ENCODE data around the gene DLG5.
"Not testable (repeated sequence)": the region's sequence is repeated elsewhere in the genome, so short reads cannot be mapped to it uniquely, and the experiment has no call there.

DLG5 gene

DNA sequence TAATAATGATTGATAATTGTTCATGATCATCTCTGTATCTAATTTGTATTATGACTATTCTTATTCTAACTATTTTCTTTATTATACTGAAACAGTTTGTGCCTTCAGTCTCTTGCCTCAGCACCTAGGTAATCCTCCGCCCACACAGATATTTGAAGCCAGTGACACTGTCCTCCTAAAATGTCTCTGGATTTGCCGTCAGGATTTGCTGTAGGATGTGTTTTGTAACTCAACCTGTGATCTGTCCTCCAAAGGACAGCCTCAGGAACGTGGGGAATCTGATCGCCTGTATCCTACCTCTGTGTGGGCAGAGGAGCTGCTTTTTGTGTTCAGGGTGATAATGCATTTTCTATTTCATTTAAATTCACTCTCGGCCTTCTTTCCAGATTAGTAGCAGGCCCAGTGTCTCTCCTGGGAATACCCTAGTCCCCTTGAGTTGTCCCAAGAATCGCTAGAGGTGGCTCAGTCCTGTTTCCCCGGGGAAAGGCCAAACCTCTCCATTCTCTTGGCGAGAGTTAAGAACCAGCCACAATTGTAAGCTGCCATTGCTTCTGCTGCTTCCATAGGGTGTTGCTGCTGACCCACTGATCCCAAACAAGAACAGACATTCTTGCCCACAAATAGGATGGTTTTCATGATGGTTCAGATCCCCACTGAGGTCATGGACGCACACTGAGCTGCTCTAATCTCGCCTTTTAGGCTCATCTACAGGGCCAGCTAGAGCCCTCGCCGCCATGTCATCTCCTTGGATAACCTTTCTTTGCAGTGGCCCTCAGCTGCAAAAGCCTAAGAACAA lies 152.7 kb downstream of the DLG5 start:
- FAIRE-seq = no peak
- DNase-seq (ENCODE audit: low spot score) = no peak

DNA sequence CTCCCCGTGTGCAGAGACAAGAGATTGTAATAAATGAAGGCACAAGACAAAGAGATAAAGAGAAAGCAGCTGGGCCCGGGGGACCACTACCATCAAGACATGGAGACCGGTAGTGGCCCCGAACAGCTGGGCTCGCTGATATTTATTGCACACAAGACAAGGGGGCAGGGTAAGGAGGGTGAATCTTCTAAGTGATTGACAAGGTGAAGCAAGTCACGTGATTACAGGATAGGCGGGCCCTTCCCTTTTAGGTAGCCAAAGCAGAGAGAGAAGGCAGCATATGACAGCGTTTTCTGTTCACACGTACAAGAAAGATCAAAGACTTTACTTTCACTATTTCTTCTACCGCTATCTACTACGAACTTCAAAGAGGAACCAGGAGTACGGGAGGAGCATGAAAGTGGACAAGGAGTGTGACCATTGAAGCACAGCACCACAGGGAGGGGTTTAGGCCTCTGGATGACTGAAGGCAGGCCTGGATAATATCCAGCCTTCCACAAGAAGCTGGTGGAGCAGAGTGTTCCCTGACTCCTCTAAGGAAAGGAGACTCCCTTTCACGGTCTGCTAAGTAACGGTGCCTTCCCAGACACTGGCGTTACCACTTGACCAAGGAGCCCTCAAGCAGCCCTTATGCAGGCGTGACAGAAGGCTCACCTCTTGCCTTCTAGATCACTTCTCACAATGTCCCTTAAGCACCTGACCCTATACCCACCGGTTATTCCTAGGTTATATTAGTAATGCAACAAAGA lies 153.5 kb downstream of the DLG5 start:
- not testable (repeated sequence) for DNase-seq (ENCODE audit: low spot score); FAIRE-seq

DNA sequence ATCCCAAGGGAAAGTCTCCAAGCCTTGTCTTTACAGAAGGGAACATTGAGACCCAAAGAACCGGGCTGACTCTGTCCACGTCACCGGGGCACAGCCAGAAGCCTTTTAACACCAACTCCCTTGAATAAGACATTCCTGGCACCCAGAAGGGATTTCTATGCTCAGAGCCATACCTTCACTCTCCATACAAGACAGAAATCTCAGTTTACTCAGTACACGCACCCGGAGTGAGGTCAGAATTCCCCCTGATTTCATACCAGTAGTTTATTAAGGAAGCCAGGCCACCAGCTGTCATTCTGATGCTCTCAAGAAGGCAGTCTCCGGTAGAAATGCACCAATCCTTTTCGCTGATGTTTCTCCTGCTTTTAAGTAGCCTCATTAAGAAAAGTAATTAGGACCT lies 154.7 kb downstream of the DLG5 start:
- FAIRE-seq (no peak), DNase-seq (ENCODE audit: low spot score) (no peak)

DNA sequence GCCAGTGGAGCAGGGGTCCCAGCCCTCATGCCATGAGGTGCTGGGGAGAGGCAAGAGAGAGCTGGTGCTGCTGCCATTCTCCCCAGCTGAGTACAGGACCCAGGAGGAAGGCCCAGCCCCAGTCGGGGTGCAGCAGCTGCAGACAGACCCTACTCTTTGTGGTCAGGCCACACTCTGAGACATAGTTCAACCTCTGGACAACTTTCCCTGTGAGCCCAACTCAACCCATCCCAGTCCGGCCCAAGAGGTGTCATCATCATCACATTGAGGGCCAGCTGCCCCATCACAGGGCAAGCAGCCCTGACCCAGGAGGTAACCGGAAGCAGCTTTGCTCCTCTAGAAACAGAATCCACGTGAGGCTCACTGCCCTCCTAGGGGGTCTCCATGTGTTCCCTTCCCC lies 155.1 kb downstream of the DLG5 start:
- FAIRE-seq = no peak
- no peak for DNase-seq (ENCODE audit: low spot score)

DNA sequence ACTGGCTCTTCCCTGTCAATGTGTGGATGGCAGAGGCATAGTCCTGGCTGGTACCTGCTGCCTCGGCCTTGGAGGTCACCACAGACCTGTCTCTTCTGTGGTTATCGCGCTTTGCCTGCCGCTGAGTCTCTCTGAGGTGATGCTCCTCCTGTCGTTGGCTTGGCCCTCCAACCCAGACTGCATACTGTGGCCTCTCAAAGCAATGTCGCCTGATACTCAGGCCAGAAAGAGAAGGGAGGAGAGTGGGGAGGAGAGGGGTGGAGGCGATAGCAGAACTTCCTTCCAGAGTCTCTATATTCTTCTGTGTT lies 155.7 kb downstream of the DLG5 start:
- FAIRE-seq (no peak), DNase-seq (ENCODE audit: low spot score) (no peak)

DNA sequence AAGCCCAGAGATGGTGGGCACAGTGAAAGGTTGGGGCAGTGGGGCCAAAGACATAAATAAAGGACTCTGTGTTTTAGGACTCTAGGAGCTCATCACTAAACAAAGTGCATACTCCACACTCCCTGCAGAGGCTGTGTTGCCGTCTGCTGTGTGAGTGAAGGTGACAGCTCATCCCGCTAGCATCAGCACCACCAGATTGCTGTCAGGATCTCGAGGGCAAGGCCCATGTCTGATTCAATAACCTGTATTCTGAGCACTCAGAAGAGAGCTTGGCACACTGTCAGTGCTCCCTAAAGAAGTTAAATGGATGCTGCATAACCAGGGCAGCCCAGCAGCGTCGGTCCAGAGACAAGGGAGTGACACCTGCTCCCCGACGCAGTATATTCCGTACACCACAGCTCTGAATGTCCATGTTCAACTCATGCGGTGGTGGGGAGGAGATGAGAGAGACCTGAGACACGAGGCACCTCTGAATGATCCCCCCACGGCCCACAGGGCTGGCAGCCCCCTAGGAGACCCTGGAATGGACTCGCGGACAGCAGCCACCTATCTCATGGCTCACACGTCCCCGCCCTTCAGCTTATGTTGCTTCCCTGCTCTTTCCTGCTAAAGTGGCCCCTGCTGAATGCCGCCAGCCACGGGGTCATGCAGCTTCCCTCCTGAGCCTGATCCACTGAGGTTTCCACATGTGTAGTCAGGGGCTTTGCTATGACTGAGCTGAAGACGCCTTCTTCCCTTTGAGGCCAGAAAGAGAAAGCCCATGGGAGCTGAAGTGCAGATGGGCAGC lies 156.3 kb downstream of the DLG5 start:
- no peak for FAIRE-seq
- DNase-seq (ENCODE audit: low spot score) = no peak

DNA sequence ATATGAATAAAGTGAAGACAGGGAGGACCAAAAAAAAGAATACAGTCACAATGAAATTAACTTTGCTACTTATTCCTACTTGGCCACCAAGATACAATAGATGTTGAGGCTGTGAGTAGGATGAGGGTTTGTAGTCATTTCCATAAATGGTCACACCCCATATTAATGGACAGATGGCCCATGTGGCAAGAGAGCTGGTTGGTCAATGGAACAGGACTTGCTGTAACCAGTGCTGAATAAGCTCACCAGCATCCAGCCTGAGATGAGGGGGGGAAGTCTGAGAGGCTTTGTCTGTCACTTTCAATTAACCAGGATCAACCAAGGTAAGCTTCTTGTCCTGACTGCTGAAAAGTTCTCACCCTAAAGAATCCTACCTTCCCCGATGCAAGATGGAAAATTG lies 158.5 kb downstream of the DLG5 start:
- DNase-seq (ENCODE audit: low spot score) (no peak), FAIRE-seq (no peak)

DNA sequence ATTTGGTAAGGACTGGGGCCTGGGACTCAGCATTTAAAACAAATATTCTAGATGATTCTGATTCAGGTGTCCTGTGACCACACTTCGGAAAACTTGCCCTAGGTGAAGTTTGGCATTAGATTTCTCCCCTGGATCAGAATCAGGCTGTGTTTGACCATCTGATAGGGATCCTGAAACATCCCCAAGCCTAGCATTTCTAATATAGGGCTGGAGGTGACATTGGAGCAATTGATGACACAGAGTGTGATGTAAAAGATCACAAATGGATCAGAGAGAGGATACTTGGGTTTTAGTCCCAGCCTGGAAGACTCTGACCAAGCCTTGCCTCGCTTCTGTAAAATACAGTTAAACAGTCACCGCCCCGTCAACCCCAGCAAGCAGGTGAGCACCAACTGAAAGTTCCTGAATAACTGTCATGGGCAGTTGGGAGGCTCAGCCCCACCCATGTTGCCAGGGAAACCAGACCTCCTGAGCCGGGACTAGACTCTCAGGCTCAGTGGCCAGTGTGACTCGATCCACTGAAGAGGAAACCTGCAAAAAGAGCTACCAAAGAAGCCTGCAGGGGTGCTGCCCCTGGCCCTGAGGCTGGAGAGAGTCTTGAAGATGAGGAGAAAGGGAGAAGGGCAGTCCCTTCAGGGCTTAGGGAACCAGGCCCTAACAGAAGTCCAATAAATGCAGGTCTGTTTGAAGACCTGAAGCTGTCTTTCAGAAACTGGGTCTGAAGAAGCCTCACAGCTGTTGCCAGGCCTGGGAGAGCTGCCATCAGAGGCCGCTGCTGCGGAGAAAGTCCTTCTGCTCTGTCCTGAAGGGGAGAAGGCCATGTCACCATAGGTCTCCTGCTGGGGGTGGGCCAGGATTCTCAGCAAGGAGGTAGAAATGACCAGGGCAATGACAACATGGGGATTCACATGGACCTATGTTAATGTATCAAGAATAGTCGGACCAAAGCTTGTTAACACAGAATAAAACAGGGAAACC lies 162.8 kb downstream of the DLG5 start:
- FAIRE-seq (no peak), DNase-seq (ENCODE audit: low spot score) (no peak)

DNA sequence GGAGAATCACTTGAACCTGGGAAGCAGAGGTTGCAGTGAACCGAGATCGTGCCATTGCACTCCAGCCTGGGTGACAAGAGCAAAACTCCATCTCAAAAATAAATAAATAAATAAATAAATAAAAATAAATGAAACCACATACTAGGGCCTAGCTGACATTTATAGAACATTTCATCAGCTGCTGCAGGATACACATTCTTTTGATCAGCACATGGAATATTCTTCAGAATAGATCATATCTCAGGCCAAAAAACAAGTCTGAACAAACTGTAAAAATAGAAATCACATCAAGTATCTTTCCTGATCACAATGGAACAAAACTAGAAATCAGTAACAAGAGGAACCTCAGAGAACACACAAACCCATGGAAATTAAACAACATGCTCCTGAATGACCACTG lies 168.1 kb downstream of the DLG5 start:
- not testable (repeated sequence) for DNase-seq (ENCODE audit: low spot score); FAIRE-seq

DNA sequence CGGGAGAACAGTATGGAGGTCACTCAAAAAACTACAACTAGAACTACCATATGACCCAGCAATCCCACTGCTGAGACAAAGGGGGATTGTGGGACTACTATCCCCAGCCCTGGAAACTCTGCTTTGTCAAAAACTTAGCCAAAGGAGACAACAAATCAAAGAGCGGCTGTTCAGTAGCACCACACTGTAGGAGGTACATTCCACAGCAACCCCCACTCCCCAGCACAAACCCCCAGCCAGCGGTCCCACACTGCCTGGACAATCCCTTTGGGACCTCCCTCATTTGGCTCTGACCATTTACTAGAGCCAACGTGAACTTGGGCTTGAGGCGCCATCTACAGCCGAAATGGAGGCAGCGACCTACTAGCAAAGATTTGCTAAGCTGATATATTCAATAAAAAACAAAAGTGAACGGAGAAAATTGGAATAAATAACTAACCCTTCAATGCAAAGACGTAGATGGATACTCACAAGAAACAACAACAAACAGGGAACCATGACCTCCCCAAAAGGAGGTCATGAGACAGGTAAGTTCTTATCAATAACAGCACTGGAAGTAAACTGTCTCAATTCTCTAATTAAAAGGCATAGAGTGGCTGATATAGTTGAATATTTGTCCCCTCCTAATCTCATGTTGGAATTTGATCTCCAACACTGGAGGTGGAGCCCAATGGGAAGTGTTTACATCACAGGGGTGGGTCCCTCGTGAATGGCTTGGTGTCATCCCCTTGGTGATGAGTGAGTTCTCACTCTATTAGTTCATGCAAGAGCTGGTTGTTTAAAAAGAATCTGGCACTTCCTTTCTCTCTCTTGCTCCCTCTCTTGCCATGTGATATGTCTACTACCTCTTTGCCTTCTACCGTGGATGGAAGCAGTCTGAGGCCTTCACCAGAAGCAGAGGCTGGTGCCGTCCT lies 170.0 kb downstream of the DLG5 start:
- FAIRE-seq (peak; percentile 33), DNase-seq (ENCODE audit: low spot score) (peak; percentile 46)

DNA sequence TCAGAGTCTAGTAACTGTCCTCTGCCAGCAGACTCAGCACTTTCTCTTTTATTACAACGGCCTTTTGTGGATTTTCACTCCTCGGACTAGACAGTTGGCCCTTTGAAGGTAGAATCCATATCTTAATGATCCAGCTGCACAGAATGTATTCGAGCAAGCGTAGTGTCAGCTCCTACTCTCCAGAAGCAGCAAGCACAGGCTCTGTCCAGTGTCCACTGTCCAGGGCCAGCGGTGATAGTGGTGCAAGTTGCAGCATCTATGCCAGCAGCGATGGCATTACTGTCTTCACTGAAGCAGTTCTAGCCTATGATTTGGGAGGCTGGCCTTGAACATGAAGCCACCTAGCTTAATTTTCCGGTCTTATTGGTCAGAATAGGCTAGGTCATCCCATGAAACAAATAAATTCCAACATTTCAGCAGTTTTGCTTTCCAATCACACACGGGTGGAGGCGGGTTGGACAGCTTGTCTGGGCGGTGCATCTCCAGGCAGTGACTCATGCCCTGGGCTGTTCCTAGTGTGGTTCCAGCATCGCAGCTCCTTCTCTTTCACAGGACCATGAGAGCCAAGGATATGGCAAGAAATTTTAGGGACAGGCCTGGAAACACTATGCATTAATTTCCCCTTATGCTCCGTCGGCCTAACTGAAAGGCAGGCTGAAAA lies 180.4 kb downstream of the DLG5 start:
- DNase-seq (ENCODE audit: low spot score) (no peak), FAIRE-seq (no peak)

DNA sequence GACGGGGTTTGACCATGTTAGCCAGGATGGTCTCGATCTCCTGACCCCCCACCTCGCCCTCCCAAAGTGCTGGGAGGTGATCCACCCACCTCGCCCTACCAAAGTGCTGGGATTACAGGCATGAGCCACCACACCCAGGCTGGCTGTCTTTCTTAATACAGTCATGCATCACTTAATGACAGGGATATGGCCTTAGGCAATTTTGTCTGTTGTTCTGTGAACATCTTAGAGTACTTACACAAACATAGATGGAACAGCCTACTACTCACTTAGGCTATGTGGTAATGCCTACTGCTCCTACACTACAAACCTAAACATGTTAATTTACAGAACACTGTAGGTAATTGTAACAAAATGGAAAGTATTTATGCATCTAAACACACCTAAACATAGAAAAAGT lies 182.3 kb downstream of the DLG5 start:
- DNase-seq (ENCODE audit: low spot score) (no peak), FAIRE-seq (no peak)

DNA sequence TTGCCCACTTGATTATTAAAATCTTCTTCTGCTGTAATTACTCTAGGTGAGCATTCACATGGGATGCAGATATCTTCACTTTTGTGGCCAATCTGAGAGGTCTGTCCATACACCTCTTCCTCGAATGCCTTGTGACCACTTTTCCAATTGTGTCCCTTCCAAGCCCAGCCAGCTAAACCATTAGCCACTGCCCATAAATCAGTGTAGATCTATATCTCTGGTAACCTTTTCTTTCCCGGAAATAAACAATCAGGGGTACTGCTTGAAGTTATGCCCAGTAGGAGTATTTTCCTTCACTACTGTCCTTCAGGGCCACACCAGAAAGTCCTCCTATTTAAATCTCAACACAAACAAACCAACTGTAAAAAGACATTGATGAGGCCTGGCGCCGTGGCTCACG lies 184.4 kb downstream of the DLG5 start:
- DNase-seq (ENCODE audit: low spot score) (no peak), FAIRE-seq (no peak)

DNA sequence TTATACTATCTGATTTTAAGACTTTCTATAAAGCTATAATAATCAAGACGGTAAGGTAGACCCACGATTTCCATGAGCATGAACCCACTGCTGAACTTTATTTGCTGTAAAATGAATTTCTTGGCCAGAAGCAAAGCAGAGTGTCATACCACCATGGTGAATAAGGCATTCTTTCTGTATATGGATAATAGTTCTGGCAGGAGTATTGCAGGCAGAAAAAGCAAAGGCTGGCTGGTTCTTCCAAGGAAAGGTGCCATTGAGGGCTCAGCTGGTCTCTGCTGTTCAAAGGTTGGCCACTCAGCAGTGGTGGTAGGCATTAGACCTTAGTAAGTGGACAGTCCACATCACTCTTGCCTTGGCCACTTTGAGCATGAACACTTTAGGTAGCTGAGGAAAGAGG lies 184.8 kb downstream of the DLG5 start:
- FAIRE-seq (no peak), DNase-seq (ENCODE audit: low spot score) (no peak)

Data from RCC 7860 (cell line).